ENCODE results near the gene ZYG11B.

Gene ZYG11B

GRCh38 chr1:52739699-52740467 lies 13.6 kb downstream of the ZYG11B start:
- TF ChIP-seq GATA3 (IDR thresholded peaks at IDR 0.05; ENCODE audit: low read depth, low read length) = no peak
- TF ChIP-seq GATA2 (IDR thresholded peaks at IDR 0.05; ENCODE audit: low read depth, low read length) = no peak

GRCh38 chr1:52741259-52741658 lies 15.0 kb downstream of the ZYG11B start:
- TF ChIP-seq GATA2 (IDR thresholded peaks at IDR 0.05; ENCODE audit: low read depth, low read length) (no peak), GATA3 (IDR thresholded peaks at IDR 0.05; ENCODE audit: low read depth, low read length) (no peak)

GRCh38 chr1:52746189-52746588 lies 19.9 kb downstream of the ZYG11B start:
- TF ChIP-seq GATA3 (IDR thresholded peaks at IDR 0.05; ENCODE audit: low read depth, low read length) (no peak), GATA2 (IDR thresholded peaks at IDR 0.05; ENCODE audit: low read depth, low read length) (no peak)

- no peak for TF ChIP-seq GATA3 (IDR thresholded peaks at IDR 0.05; ENCODE audit: low read depth, low read length)
- no peak for TF ChIP-seq GATA2 (IDR thresholded peaks at IDR 0.05; ENCODE audit: low read depth, low read length)
Observed at GRCh38 chr1:52747450-52747849, 21.2 kb downstream of the ZYG11B start.

GRCh38 chr1:52748119-52748518 lies 21.9 kb downstream of the ZYG11B start:
- TF ChIP-seq GATA2 (IDR thresholded peaks at IDR 0.05; ENCODE audit: low read depth, low read length) (no peak), GATA3 (IDR thresholded peaks at IDR 0.05; ENCODE audit: low read depth, low read length) (no peak)

GRCh38 chr1:52751589-52752483 lies 25.6 kb downstream of the ZYG11B start:
- TF ChIP-seq GATA2 (IDR thresholded peaks at IDR 0.05; ENCODE audit: low read depth, low read length) (no peak), GATA3 (IDR thresholded peaks at IDR 0.05; ENCODE audit: low read depth, low read length) (no peak)

- no peak for TF ChIP-seq GATA3 (IDR thresholded peaks at IDR 0.05; ENCODE audit: low read depth, low read length)
- TF ChIP-seq GATA2 (IDR thresholded peaks at IDR 0.05; ENCODE audit: low read depth, low read length) = no peak
Observed at GRCh38 chr1:52752484-52752826, 26.2 kb downstream of the ZYG11B start.

- no peak for TF ChIP-seq GATA3 (IDR thresholded peaks at IDR 0.05; ENCODE audit: low read depth, low read length)
Observed at GRCh38 chr1:52753169-52753568, 26.9 kb downstream of the ZYG11B start.

- TF ChIP-seq GATA3 (IDR thresholded peaks at IDR 0.05; ENCODE audit: low read depth, low read length) (no peak), GATA2 (IDR thresholded peaks at IDR 0.05; ENCODE audit: low read depth, low read length) (no peak)
Observed at GRCh38 chr1:52756020-52756419, 29.8 kb downstream of the ZYG11B start.

- TF ChIP-seq GATA2 (IDR thresholded peaks at IDR 0.05; ENCODE audit: low read depth, low read length) (no peak), GATA3 (IDR thresholded peaks at IDR 0.05; ENCODE audit: low read depth, low read length) (no peak)
Observed at GRCh38 chr1:52759908-52760307, 33.7 kb downstream of the ZYG11B start.

- TF ChIP-seq GATA2 (IDR thresholded peaks at IDR 0.05; ENCODE audit: low read depth, low read length) = no peak
- TF ChIP-seq GATA3 (IDR thresholded peaks at IDR 0.05; ENCODE audit: low read depth, low read length) = no peak
Observed at GRCh38 chr1:52767596-52768280, 41.5 kb downstream of the ZYG11B start.

- TF ChIP-seq GATA3 (IDR thresholded peaks at IDR 0.05; ENCODE audit: low read depth, low read length) (no peak), GATA2 (IDR thresholded peaks at IDR 0.05; ENCODE audit: low read depth, low read length) (no peak)
Observed at GRCh38 chr1:52769346-52770033, 43.2 kb downstream of the ZYG11B start.

- no peak for TF ChIP-seq GATA2 (IDR thresholded peaks at IDR 0.05; ENCODE audit: low read depth, low read length)
Observed at GRCh38 chr1:52771384-52771783, 45.1 kb downstream of the ZYG11B start.

- no peak for TF ChIP-seq GATA2 (IDR thresholded peaks at IDR 0.05; ENCODE audit: low read depth, low read length)
- no peak for TF ChIP-seq GATA3 (IDR thresholded peaks at IDR 0.05; ENCODE audit: low read depth, low read length)
Observed at GRCh38 chr1:52786148-52786547, 59.9 kb downstream of the ZYG11B start.
